Activated CD4-positive, alpha-beta T cell treated with anti-CD3 and anti-CD28 coated beads, Interleukin-2, amount 10 ng/mL, durations not matched to agents 24 days and 14 days (primary cell): ENCODE data around the gene KRTAP10-8. TPM values are rescaled to one million over a fixed set of nuclear protein-coding genes. Genes with fewer than 3 reads are reported as not detected.
"Not testable (repeated sequence)": the region's sequence is repeated elsewhere in the genome, so short reads cannot be mapped to it uniquely, and the experiment has no call there.

Experiments
- DNase-seq: peaks from one replicate; pipeline ENCODE4 v3.0.0; 2022
- H3K27ac Mint-ChIP-seq: one replicate; pipeline ENCODE4 v1.8.0; 2022; ENCODE audit warnings: mild to moderate bottlenecking, mixed read lengths
- H3K27me3 Mint-ChIP-seq: one replicate; pipeline ENCODE4 v1.8.0; 2022; ENCODE audit warnings: mixed read lengths
- H3K36me3 Mint-ChIP-seq: one replicate; pipeline ENCODE4 v1.8.0; 2022; ENCODE audit warnings: low read depth, mild to moderate bottlenecking, mixed read lengths
- H3K4me1 Mint-ChIP-seq: one replicate; pipeline ENCODE4 v1.8.0; 2021; ENCODE audit warnings: mixed read lengths
- H3K4me3 Mint-ChIP-seq: one replicate; pipeline ENCODE4 v1.8.0; 2022; ENCODE audit warnings: mild to moderate bottlenecking, moderate library complexity, mixed read lengths
- H3K9me3 Mint-ChIP-seq: one replicate; pipeline ENCODE4 v1.8.0; 2021; ENCODE audit warnings: mixed read lengths
- intact Hi-C: fragments of 100-400 bp; cut with micrococcal nuclease; formaldehyde crosslinking; loops from one replicate; pipeline ENCODE4 v1.15.1; 2023
- total RNA-seq: library from RNA; stranded (reverse); gene quantifications from 2 replicates; pipeline ENCODE4 v1.2.3, GENCODE V29; 2022

The KRTAP10-8 gene
- total RNA-seq, 1 donor from 2014 or later = not detected

- peak; percentile 61 for DNase-seq
- Mint-ChIP-seq H3K36me3 (peaks cover 44% of the 10 kb centered on the region), H3K4me3 (peak overlapping the region; percentile 56), H3K27ac (peak overlapping the region; percentile 91), H3K4me1 (peaks cover 44% of the 10 kb centered on the region), H3K27me3 (peaks cover 6% of the 10 kb centered on the region), H3K9me3 (peaks cover 43% of the 10 kb centered on the region)
- intact Hi-C loops = loop anchor here (10.0 kb wide), 1 partner anchor 266 kb away; the partner anchor contains the start of gene ITGB2
Observed at GRCh38 chr21:44658541-44658910, 46.6 kb downstream of the KRTAP10-8 start.

DNA sequence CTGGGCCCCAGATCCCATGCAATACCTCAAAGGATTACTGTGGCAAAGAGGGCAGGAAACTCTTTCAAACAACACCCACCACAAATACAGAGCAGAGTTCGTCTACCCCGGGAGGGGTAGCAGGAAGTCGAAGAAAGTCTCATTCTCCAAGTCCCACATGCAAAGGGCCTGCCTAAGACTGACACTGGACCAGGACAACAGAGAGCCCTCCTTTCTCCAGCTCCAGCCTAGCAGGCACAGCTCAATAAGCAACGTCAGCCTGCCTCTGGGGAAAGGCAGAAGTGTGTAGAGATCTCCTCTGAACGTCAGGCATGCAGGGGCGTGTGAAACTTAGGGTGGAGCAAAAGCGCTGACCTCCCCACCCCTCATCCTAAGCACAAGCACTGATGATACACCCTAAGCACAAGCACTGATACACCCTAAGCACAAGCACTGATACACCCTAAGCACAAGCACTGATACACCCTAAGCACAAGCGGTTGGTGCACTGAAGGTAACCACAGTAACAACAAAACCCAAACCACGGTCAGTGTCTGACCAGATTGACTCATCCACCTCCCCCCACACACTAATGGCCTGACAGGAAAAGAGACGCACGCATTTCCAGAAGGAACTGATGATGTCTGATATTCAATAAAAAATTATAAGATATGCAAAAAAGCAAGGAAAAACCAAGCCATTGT lies 47.2 kb downstream of the KRTAP10-8 start:
- peak overlapping the region; percentile 56 for H3K4me3 Mint-ChIP-seq
- peaks cover 48% of the 10 kb centered on the region for H3K9me3 Mint-ChIP-seq
- intact Hi-C loops = loop anchor here (10.0 kb wide), 1 partner anchor 266 kb away; the partner anchor contains the start of gene ITGB2
- peaks cover 39% of the 10 kb centered on the region for H3K4me1 Mint-ChIP-seq
- H3K27me3 Mint-ChIP-seq = peaks cover 6% of the 10 kb centered on the region
- H3K27ac Mint-ChIP-seq = peak overlapping the region; percentile 91
- DNase-seq = peak; percentile 72
- peaks cover 40% of the 10 kb centered on the region for H3K36me3 Mint-ChIP-seq

DNA sequence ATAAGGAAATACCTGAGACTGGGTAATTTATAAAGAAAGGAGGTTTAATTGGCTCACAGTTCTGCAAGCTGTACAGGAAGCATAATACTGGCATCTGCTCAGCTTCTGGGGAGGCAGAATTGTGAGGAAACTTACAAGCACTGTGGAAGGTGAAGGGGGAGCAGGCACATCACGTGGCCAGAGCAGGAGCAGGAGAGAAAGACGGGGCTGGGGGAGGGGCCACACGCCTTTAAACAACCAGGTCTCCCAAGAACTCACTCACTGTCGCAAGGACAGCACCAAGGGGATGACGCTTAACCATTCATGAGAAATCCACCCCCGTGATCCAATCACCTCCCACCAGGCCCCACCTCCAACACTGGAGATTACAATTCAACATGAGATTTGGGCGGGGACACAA lies 49.7 kb downstream of the KRTAP10-8 start:
- H3K36me3 Mint-ChIP-seq = peaks cover 26% of the 10 kb centered on the region
- DNase-seq, H3K27ac Mint-ChIP-seq, H3K4me3 Mint-ChIP-seq, intact Hi-C loops: not testable (repeated sequence)
- peaks cover 47% of the 10 kb centered on the region for H3K9me3 Mint-ChIP-seq
- peaks cover 15% of the 10 kb centered on the region for H3K27me3 Mint-ChIP-seq
- peaks cover 30% of the 10 kb centered on the region for H3K4me1 Mint-ChIP-seq

Other genes starting within 250 kb of the KRTAP10-8 start
- 2.3 and 2.4 TPM in 2 replicates for gene LRRC3, start 156.6 kb upstream of the KRTAP10-8 start, total RNA-seq
- not detected in 2 replicates for gene KRTAP10-1, start 71.9 kb upstream of the KRTAP10-8 start, total RNA-seq
- not detected in 2 replicates for gene KRTAP10-2, start 60.6 kb upstream of the KRTAP10-8 start, total RNA-seq
- gene KRTAP10-3, start 53.3 kb upstream of the KRTAP10-8 start, total RNA-seq = not detected in 2 replicates
- not detected in 2 replicates for gene KRTAP10-4, start 38.4 kb upstream of the KRTAP10-8 start, total RNA-seq
- gene KRTAP10-5, start 31.5 kb upstream of the KRTAP10-8 start, total RNA-seq = not detected in 2 replicates
- not detected in 2 replicates for gene KRTAP10-6, start 19.6 kb upstream of the KRTAP10-8 start, total RNA-seq
- gene KRTAP10-7, start 11.5 kb upstream of the KRTAP10-8 start, total RNA-seq = not detected in 2 replicates
- gene KRTAP10-9, start 15.0 kb downstream of the KRTAP10-8 start, total RNA-seq = not detected in 2 replicates
- not detected in 2 replicates for gene KRTAP10-10, start 25.3 kb downstream of the KRTAP10-8 start, total RNA-seq
- not detected in 2 replicates for gene KRTAP10-11, start 34.3 kb downstream of the KRTAP10-8 start, total RNA-seq
- gene KRTAP12-4, start 42.6 kb downstream of the KRTAP10-8 start, total RNA-seq = not detected in 2 replicates
- not detected in 2 replicates for gene KRTAP12-3, start 45.9 kb downstream of the KRTAP10-8 start, total RNA-seq
- gene KRTAP12-2, start 54.8 kb downstream of the KRTAP10-8 start, total RNA-seq = not detected in 2 replicates
- not detected in 2 replicates for gene KRTAP12-1, start 70.1 kb downstream of the KRTAP10-8 start, total RNA-seq
- gene KRTAP10-12, start 85.1 kb downstream of the KRTAP10-8 start, total RNA-seq = not detected in 2 replicates
- gene TSPEAR, start 99.5 kb downstream of the KRTAP10-8 start, total RNA-seq = not detected in 2 replicates
- gene UBE2G2, start 189.7 kb downstream of the KRTAP10-8 start, total RNA-seq = 143 and 148 TPM in 2 replicates
- gene SUMO3, start 206.0 kb downstream of the KRTAP10-8 start, total RNA-seq = 90.3 and 90.6 TPM in 2 replicates